ENCODE measurements around the gene TBC1D8.

DNA sequence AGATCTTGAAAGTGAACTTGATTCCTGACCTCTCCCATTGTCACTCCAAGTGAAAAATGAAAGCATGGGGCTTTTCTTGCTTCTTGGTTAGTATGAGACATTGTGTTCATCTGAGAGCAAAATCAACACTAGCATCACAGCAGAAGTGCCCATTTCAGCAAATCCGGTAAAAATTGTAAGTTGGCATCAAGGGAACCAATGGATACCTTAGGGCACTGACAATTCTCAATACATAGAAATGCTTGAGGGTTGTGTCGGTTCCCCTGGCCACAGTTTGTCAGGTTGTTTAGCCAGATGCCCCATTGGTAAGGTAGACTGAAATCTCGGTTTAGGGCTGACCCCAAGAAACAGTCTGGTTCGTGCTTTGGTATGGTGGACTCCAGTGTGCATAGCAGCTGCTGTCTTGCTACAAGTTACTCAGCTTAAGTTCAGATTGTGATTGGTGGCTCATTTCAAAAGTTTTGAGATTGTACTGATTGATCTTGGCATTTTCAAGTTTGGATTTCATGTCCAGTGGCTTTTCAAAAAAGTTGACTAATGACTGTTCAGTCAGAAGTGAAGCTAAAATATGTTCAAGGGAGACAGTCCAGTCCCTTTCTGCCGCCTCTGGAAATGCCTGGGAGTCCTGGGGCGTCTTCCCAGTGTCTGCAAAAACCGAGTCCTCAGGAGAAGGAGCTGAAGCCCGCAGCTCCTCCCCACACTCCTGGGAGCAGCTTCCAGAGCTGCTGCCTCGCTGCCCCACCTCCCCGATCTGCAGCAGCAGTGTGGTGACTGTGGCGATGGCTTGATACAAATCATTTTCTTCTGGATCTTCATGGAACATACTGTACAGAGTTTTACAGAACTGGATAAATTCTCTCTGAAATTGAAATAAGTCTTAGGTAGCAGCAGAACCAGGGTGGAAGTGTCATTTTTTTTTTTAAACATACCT lies 143.5 kb downstream of the TBC1D8 start:
- TF ChIP-seq ZNF274 (IDR thresholded peaks at IDR 0.05; ENCODE audit: borderline replicate concordance, extremely low read depth, low read length), result no peak
- TF ChIP-seq CHD2 (IDR thresholded peaks at IDR 0.05; ENCODE audit: low read length), result peak; percentile 40; the same call in 1 of the 2 replicates
- TF ChIP-seq, protein P1, sequence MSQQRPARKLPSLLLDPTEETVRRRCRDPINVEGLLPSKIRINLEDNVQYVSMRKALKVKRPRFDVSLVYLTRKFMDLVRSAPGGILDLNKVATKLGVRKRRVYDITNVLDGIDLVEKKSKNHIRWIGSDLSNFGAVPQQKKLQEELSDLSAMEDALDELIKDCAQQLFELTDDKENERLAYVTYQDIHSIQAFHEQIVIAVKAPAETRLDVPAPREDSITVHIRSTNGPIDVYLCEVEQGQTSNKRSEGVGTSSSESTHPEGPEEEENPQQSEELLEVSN (IDR thresholded peaks at IDR 0.05), result no peak
- no peak for TF ChIP-seq SP2 (IDR thresholded peaks at IDR 0.05; ENCODE audit: low read length)
- TF ChIP-seq POLR2A (IDR thresholded peaks at IDR 0.05; ENCODE audit: control extremely low read depth in 1 of 2, low read depth in 2 of 2, low read length in 2 of 2), result peak; percentile 75 to 76
- no peak for TF ChIP-seq EZH2 (IDR thresholded peaks at IDR 0.05; ENCODE audit: low read depth, low read length, severe bottlenecking)
- TF ChIP-seq, protein P2, sequence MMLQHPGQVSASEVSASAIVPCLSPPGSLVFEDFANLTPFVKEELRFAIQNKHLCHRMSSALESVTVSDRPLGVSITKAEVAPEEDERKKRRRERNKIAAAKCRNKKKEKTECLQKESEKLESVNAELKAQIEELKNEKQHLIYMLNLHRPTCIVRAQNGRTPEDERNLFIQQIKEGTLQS (IDR thresholded peaks at IDR 0.05; ENCODE audit: insufficient read depth, low read depth, low read length), result no peak
- TF ChIP-seq, protein P3, sequence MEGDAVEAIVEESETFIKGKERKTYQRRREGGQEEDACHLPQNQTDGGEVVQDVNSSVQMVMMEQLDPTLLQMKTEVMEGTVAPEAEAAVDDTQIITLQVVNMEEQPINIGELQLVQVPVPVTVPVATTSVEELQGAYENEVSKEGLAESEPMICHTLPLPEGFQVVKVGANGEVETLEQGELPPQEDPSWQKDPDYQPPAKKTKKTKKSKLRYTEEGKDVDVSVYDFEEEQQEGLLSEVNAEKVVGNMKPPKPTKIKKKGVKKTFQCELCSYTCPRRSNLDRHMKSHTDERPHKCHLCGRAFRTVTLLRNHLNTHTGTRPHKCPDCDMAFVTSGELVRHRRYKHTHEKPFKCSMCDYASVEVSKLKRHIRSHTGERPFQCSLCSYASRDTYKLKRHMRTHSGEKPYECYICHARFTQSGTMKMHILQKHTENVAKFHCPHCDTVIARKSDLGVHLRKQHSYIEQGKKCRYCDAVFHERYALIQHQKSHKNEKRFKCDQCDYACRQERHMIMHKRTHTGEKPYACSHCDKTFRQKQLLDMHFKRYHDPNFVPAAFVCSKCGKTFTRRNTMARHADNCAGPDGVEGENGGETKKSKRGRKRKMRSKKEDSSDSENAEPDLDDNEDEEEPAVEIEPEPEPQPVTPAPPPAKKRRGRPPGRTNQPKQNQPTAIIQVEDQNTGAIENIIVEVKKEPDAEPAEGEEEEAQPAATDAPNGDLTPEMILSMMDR (IDR thresholded peaks at IDR 0.05; ENCODE audit: control extremely low read depth in 1 of 3, insufficient read depth in 1 of 3, low read depth in 1 of 3, low read length in 3 of 3), result no peak
- TF ChIP-seq NANOG (IDR thresholded peaks at IDR 0.05; ENCODE audit: insufficient read depth, low read depth, low read length, poor library complexity, severe bottlenecking), result no peak
- no peak for TF ChIP-seq CEBPB (IDR thresholded peaks at IDR 0.05; ENCODE audit: low read depth, low read length)
